AG10803 (cell line): ENCODE measurements around the gene RGS19.

Source experiments
- DNase-seq: peaks from one replicate; pipeline ENCODE4 v3.0.0; 2010; ENCODE audit warnings: low read depth
- H3K4me3 ChIP-seq: 2 replicates; pipeline ENCODE4 v1.5.1; 2011; ENCODE audit warnings: mild to moderate bottlenecking, low read length, control low read depth
- CTCF ChIP-seq: conservative IDR thresholded peaks from 2 replicates; pipeline ENCODE4 v1.5.1; 2011; ENCODE audit warnings: mild to moderate bottlenecking, low read length, control low read depth, inconsistent platforms

The RGS19 gene

DNA sequence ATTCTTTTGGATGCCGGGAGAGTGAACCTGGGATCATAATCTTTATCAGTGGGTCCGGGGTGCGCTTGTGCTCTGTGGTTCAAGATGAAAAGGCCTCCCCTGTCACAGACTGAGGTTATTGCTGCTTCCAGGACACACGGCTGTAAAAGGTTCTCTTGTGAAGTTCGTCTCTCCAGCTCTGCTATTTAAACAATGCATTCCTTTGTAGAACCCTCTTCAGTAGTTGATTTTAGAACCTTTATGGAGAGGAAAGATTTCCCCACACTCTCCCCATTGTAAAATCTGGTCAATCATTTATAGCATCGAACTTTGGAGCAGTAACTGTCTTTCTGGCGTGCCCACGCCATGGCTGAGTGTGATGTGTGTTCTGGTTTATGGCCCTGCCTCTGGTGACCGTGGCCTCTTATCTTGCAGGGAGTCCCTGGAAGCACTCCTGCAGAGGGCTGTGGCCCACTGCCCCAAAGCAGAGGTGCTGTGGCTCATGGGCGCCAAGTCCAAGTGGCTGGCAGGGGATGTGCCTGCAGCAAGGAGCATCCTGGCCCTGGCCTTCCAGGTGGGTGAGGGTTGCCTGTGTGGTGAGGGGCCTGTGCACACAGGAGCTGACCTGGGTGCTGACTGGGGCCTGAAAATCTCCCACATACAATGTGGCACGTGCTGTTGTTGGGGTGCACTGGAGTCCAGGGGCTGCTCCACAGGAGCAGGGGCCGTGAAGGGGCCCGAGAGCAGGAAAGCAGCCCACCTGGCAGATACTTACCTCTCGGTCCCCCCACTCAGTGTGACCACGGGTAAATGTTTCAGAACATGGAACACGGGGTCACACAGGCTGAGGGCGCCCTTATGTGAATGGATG lies 55.0 kb downstream of the RGS19 start:
- no peak overlapping the region for H3K4me3 ChIP-seq
- no peak for DNase-seq
- no peak for TF ChIP-seq CTCF

GRCh38 chr20:64023361-64024140 lies 55.8 kb downstream of the RGS19 start:
- DNase-seq = no peak
- H3K4me3 ChIP-seq = no peak overlapping the region
- no peak for TF ChIP-seq CTCF
